Kidney epithelial cell (primary cell): ENCODE data around the gene OR51V1. TPM values are rescaled to one million over a fixed set of nuclear protein-coding genes. Genes with fewer than 3 reads are reported as not detected.

Source experiments
- DNase-seq: peaks from one replicate; pipeline ENCODE4 v3.0.0-alpha.2; 2010; ENCODE audit warnings: low read depth
- H3K27me3 ChIP-seq: 2 replicates; pipeline ENCODE4 v1.6.0; 2011; ENCODE audit warnings: low read length; ENCODE audit not compliant: control insufficient read depth, insufficient read depth
- H3K36me3 ChIP-seq: 2 replicates; pipeline ENCODE4 v1.5.1; 2011; ENCODE audit warnings: low read length; ENCODE audit not compliant: control insufficient read depth, insufficient read depth
- H3K4me3 ChIP-seq: 2 replicates; pipeline ENCODE4 v1.5.1; 2011; ENCODE audit warnings: low read depth, mild to moderate bottlenecking, control low read depth, low read length
- total RNA-seq: library from RNA; depleted of rRNA; stranded (reverse); fragments of >200 nt; gene quantifications from 2 replicates; pipeline ENCODE4 v1.2.3, GENCODE V29; 2015
- TF ChIP-seq, protein P1 (sequence below): IDR thresholded peaks from 2 replicates; pipeline ENCODE4 v1.5.1; 2011; ENCODE audit warnings: mild to moderate bottlenecking, moderate library complexity, low read length, control low read depth, inconsistent platforms; ENCODE audit not compliant: insufficient read depth, poor library complexity, severe bottlenecking

Gene OR51V1
- total RNA-seq, 1 donor from 2014 or later = not detected

DNA sequence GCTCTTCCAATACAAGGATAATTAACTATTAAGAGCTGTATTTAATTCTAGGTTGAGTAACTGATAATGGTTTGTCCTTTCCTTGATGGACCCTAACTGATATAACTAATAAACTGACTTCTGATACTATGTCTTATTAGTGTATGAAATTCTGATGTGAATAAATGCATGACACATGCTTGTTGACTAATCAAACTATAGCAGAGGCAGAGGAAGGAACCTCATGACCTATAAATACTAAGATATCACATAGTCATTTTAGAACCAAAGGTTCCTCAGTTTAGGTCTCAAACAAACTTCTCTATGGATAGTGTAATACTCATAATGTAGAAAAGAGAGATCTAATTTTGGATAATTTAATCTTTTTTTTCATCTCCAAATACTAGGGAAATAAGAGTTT lies 38.6 kb upstream of the OR51V1 start:
- no peak for DNase-seq
- Histone ChIP-seq H3K36me3 (no peaks in the 10 kb centered on the region), H3K4me3 (no peak overlapping the region), H3K27me3 (no peaks in the 10 kb centered on the region)
- TF ChIP-seq, protein P1, sequence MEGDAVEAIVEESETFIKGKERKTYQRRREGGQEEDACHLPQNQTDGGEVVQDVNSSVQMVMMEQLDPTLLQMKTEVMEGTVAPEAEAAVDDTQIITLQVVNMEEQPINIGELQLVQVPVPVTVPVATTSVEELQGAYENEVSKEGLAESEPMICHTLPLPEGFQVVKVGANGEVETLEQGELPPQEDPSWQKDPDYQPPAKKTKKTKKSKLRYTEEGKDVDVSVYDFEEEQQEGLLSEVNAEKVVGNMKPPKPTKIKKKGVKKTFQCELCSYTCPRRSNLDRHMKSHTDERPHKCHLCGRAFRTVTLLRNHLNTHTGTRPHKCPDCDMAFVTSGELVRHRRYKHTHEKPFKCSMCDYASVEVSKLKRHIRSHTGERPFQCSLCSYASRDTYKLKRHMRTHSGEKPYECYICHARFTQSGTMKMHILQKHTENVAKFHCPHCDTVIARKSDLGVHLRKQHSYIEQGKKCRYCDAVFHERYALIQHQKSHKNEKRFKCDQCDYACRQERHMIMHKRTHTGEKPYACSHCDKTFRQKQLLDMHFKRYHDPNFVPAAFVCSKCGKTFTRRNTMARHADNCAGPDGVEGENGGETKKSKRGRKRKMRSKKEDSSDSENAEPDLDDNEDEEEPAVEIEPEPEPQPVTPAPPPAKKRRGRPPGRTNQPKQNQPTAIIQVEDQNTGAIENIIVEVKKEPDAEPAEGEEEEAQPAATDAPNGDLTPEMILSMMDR = no peak

DNA sequence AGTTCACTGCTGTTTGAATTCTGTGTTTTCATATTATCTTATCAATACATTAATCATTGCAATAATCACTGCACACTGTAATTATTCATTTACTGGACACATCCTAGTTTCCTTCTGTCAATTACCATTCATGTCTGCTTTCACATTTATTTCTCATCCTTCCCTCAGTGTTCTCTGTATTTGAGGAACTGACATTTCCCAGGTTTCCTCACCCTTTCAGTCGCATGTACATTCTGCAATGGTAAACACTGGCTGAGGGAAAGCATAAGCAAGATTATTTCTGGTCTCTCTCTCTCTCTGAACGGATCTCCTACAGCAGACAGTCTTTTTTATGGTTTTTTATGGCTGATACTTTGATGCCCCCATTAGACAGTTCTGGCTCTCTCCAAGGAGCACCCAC lies 38.0 kb upstream of the OR51V1 start:
- Histone ChIP-seq H3K27me3 (no peaks in the 10 kb centered on the region), H3K4me3 (no peak overlapping the region), H3K36me3 (no peaks in the 10 kb centered on the region)
- TF ChIP-seq, protein P1 = no peak
- DNase-seq = no peak

DNA sequence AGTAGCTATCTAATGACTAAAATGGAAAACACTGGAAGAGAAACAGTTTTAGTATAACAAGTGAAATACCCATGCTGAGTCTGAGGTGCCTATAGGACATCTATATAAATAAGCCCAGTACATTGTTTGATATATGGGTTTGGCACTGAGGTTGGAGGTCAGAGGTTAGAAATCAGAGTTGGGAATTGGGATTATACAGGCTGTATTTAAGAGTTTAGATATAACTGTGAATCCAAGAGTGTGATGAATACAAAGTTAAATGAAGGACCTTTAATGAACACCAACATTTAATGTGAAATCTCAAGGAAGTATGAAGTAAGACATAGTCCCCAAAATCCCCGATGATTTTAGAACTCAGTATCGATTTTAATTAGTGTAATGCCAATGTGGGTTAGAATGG lies 36.9 kb upstream of the OR51V1 start:
- H3K4me3 ChIP-seq = no peak overlapping the region
- TF ChIP-seq, protein P1 = no peak

DNA sequence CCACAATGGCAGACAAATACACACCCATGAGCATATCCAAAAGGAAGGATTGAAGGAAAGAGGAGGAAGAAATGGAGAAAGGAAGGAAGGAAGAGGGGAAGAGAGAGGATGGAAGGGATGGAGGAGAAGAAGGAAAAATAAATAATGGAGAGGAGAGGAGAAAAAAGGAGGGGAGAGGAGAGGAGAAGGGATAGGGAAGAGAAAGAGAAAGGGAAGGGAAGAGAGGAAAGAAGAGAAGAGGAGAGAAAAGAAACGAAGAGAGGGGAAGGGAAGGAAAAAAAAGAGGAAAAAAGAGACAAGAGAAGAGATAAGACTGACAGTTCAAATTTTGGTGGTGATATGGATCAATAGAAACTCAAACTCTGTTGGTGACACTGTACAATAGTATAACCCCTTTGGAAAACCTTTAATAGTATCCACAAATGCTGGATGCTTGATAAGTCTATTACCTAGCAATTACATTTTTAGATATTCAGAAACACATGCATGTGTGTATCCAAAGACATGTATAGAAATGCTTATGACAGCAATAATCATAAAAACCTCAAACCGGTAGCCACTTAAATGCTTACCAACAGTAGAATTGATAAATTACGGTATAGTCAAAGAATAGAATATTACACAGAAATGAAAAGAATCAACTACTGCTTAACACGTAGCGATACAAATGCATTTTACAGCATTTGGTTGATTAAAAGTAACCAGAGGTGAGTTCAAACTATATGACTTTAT lies 35.0 kb upstream of the OR51V1 start:
- TF ChIP-seq, protein P1 = no peak
- Histone ChIP-seq H3K4me3 (no peak overlapping the region), H3K36me3 (no peaks in the 10 kb centered on the region), H3K27me3 (no peaks in the 10 kb centered on the region)
- no peak for DNase-seq

More for the DNA sequence above, 36.9 kb upstream of the OR51V1 start:
- Histone ChIP-seq H3K36me3 (no peaks in the 10 kb centered on the region), H3K27me3 (no peaks in the 10 kb centered on the region)
- DNase-seq = no peak

DNA sequence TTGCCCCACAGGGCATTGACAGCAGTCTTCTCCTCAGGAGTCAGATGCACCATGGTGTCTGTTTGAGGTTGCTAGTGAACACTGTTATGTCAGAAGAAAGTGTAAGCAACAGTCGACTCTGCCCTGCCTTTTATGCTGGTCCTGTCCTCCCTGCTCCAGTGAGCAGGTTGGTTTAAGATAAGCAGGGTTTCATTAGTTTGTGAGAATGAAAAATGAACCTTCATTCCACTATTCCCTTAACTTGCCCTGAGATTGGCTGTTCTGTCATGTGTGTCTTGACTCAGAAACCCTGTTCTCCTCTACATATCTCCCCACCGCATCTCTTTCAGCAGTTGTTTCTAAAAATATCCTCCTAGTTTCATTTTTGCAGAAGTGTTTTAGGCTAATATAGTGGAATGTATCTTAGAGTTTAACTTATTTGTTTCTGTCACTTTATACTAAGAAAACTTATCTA lies 33.9 kb upstream of the OR51V1 start, which contains the start of gene HBD:
TSS of gene HBD (minus strand) at position 103 of the 454 bp plus-strand sequence. CDS start at position 53, 50 bp downstream.
- DNase-seq = no peak
- TF ChIP-seq, protein P1 = no peak
- H3K27me3 ChIP-seq = no peaks in the 10 kb centered on the region
- no peak within 1 kb of the TSS for H3K4me3 ChIP-seq
- no peaks in the 10 kb centered on the region for H3K36me3 ChIP-seq

DNA sequence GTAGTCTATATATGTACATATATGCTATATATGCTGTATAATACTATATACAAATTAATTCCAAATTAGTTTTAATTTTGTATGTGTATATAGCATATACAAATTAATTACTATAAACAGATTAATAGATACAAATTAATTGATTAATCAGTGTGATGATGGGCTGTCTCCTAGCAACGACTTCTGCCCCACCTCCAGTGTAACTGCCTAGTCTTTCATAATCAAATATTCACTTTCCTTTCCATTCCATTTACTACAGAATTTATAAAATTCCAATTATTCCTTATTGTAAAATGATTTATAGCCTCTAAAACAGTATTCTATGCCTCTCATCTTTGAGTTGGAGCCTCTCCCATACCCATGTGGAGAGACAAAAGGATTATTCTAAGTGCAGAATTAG lies 32.8 kb upstream of the OR51V1 start:
- TF ChIP-seq, protein P1 = no peak
- Histone ChIP-seq H3K4me3 (no peak overlapping the region), H3K36me3 (no peaks in the 10 kb centered on the region)

More for the DNA sequence above, 32.8 kb upstream of the OR51V1 start:
- DNase-seq = no peak
- H3K27me3 ChIP-seq = no peaks in the 10 kb centered on the region
